ENCODE measurements around the gene SFTPD. TPM values are rescaled to one million over a fixed set of nuclear protein-coding genes. Genes with fewer than 3 reads are reported as not detected.
A peak's percentile ranks its signal among the peaks of the same experiment; 100 is the strongest.
"Not testable (repeated sequence)": the region's sequence is repeated elsewhere in the genome, so short reads cannot be mapped to it uniquely, and the experiment has no call there.

Gene SFTPD
- total RNA-seq, 4 donors from 2014 or later, result 0.58 to 0.97 TPM; not detected in 2

DNA sequence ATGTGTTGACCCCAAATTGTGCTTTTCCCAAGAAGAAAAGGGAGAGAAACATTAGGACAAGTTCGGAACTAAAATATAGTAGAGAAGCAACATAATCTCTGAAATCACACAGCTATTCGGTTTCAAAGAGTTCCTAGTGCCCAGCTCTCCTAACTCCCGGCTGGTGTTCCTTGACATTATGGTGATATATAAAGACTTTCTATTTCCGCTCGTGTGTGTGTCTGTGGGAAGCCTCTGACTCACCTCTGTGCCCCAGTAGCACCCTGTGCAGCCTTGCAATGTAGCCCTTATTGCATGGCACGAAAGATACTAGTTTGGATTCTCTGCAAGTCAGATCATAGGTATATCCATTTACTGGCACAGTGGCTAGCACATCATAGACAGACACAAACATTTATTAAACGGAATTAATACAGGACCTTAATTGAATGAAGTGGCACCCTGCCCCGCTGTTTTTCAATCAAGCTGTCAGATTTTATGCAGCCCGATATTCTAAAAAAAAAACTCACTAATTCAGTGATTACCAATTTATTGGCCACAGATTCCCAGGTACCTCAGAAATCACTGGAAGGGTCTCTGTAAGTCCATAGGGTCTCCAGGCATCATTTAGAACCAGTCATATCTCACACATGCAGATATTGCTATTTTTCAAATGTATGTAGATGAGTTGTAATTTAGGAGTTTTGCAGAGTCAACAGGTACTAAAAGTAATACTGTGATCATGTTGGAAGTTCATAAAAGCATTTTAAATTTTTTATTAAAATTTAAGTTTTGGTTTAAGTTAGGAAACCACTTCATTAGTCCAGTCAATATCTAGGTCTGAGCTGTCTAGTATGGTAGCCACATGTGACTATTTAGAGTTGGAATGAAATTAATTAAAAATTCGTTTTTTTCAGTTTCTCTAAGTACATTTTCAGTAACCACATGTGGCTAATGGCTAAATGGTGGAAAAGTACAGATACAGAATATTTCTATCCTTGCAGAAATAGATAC, 43.3 kb downstream of the SFTPD start:
- H3K36me3 ChIP-seq, result no peaks in the 10 kb centered on the region
- H3K27ac ChIP-seq, result peak overlapping the region; percentile 63 to 72
- TF ChIP-seq, protein P1, sequence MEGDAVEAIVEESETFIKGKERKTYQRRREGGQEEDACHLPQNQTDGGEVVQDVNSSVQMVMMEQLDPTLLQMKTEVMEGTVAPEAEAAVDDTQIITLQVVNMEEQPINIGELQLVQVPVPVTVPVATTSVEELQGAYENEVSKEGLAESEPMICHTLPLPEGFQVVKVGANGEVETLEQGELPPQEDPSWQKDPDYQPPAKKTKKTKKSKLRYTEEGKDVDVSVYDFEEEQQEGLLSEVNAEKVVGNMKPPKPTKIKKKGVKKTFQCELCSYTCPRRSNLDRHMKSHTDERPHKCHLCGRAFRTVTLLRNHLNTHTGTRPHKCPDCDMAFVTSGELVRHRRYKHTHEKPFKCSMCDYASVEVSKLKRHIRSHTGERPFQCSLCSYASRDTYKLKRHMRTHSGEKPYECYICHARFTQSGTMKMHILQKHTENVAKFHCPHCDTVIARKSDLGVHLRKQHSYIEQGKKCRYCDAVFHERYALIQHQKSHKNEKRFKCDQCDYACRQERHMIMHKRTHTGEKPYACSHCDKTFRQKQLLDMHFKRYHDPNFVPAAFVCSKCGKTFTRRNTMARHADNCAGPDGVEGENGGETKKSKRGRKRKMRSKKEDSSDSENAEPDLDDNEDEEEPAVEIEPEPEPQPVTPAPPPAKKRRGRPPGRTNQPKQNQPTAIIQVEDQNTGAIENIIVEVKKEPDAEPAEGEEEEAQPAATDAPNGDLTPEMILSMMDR (IDR thresholded peaks at IDR 0.05), result no peak
- H3K9me3 ChIP-seq, result no peaks in the 10 kb centered on the region
- H3K4me3 ChIP-seq, result peak overlapping the region; percentile 52 to 68
- DNase-seq, result no peak
- no peaks in the 10 kb centered on the region for H3K4me1 ChIP-seq
- intact Hi-C loops (cut with DNase I; ENCODE audit: low total_unique reads), result no loop called here
- no peaks in the 10 kb centered on the region for H3K27me3 ChIP-seq

- no peaks in the 10 kb centered on the region for H3K36me3 ChIP-seq
- H3K9me3 ChIP-seq, result no peaks in the 10 kb centered on the region
- H3K27me3 ChIP-seq, result no peaks in the 10 kb centered on the region
- intact Hi-C loops (cut with DNase I; ENCODE audit: low total_unique reads), result no loop called here
- peak overlapping the region; percentile 63 to 72 for H3K27ac ChIP-seq
- H3K4me3 ChIP-seq, result peak overlapping the region; percentile 52 to 68
- H3K4me1 ChIP-seq, result no peaks in the 10 kb centered on the region
- no peak for TF ChIP-seq POLR2A (IDR thresholded peaks at IDR 0.05)
- TF ChIP-seq, protein P1 (IDR thresholded peaks at IDR 0.05), result no peak
- DNase-seq, result peak; percentile 59
Measured at GRCh38 chr10:79904671-79905321, 44.1 kb downstream of the SFTPD start.

DNA sequence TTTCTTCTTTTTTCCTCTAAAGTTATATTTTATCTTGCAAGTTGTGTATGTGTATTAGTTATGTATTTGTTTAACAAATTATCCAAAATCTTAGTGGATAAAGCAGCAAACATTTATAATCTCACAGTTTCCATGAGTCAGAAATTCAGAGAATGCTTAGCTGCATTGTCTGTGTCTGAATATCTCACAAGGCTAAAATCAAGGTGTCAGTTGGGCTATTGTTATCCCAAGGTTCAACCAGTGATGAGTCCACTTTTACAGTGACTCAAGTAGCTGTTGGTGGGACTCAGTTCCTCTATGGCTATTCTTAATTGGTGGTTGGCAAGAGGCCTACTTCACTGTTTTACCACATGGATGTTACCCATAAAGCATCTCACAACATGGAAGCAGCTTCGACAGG, 47.3 kb downstream of the SFTPD start:
- H3K27ac ChIP-seq; intact Hi-C loops (cut with DNase I; ENCODE audit: low total_unique reads): not testable (repeated sequence)

DNA sequence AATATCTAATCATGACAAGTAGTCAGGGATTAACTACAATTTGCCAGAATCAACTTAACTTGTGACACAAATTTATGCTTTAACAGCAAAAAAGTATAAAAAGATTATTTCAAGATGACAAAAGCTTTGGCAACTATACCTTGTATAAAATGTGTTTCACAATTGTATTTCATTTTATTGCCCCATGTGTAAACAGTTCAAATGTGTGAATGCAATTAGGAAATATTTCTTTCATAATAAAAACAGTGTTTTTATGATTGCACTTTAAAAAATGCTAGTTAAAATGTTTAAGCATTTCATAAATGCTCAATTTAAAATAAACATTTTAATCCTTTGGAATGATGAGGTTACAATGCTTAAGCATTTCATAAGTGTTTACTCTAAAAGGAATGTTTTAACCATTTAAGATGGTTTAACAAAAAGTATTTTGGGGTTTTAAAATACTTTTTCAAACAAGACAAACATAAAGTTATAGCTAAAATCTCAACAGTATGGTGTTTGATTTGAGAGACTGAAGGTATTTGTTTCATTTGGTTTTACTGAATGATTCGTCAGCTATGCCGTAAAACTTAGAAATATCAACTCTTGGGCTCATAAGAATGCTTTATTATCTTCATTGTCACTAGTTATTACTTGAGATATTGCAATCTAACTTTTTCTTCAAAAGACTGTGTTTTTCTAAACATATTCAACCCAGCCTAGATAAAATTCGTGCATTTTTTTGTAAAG, 50.1 kb downstream of the SFTPD start:
- Histone ChIP-seq H3K9me3 (no peaks in the 10 kb centered on the region), H3K4me1 (no peaks in the 10 kb centered on the region), H3K27ac (no peak overlapping the region), H3K27me3 (no peaks in the 10 kb centered on the region), H3K4me3 (no peak overlapping the region), H3K36me3 (no peaks in the 10 kb centered on the region)
- DNase-seq, result no peak
- intact Hi-C loops (cut with DNase I; ENCODE audit: low total_unique reads), result no loop called here
- TF ChIP-seq, protein P1 (IDR thresholded peaks at IDR 0.05), result no peak
- no peak for TF ChIP-seq POLR2A (IDR thresholded peaks at IDR 0.05)

More for the DNA sequence above, 47.3 kb downstream of the SFTPD start:
- not testable (repeated sequence) for H3K27me3 ChIP-seq, H3K4me1 ChIP-seq, DNase-seq, H3K9me3 ChIP-seq, H3K4me3 ChIP-seq, H3K36me3 ChIP-seq

DNA sequence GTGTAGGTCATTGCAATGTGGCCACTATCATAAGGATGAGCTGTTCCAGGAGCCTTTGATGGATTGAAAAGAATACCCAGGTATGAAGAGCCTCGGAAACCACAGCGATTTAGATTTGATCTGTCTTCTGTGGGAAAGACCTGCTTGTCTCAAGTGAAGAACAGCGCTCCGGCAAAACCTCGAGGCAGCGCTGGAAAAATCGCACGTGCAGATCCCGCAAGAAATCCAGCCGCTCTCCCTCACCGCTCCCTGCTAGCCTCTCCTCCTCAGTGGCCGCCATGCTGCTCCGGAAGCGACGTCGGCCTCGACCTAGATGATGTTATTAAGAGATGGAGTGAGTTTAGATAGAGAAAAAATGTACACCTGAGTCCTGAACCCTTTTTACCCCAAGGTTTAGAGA, 56.0 kb downstream of the SFTPD start:
- DNase-seq; intact Hi-C loops (cut with DNase I; ENCODE audit: low total_unique reads); H3K9me3 ChIP-seq; H3K27me3 ChIP-seq; H3K27ac ChIP-seq; H3K4me1 ChIP-seq; H3K4me3 ChIP-seq; H3K36me3 ChIP-seq: not testable (repeated sequence)
